HepG2 (cell line): ENCODE measurements around the gene TGFA. TPM values are rescaled to one million over a fixed set of nuclear protein-coding genes. Genes with fewer than 3 reads are reported as not detected.

Experiments
- ATAC-seq: fragments of 200-7000 bp; cut with Tn5 transposase; 3 replicates; pipeline ENCODE4 v1.9.1; 2020; ENCODE audit warnings: mild to moderate bottlenecking, moderate library complexity
- BruUV-seq: library from RNA; stranded (reverse); fragments of 400-500 nt; replicated peaks from 2 replicates; lab custom pipeline; 2021; lab: Mats Ljungman, UMichigan
- CTCF ChIA-PET: fragments of 300-600 bp; formaldehyde crosslinking; extraction: SDS; loops from one replicate; lab custom pipeline; 2021; ENCODE audit warnings: low total read pairs, inconsistent platforms, low intra/inter-chr PET ratio; lab: Yijun Ruan, JAX
- POLR2A ChIA-PET: fragments of 350-600 bp; sonication (Branson Sonifier 250); formaldehyde crosslinking; loops from one replicate; lab custom pipeline; 2020; ENCODE audit warnings: antibody characterized with exemption, inconsistent platforms; lab: Yijun Ruan, JAX
- DNase-seq: peaks from one replicate; pipeline ENCODE4 v3.0.0-alpha.2; 2015; ENCODE audit warnings: low spot score
- FAIRE-seq: peaks from 3 replicates; lab custom pipeline; 2011; peaks lifted over from hg19 to GRCh38; lab: Jason Lieb, UNC
- H2AFZ ChIP-seq: one replicate; pipeline ENCODE4 v1.6.1; 2011; ENCODE audit warnings: low read length, inconsistent platforms
- H3K27ac ChIP-seq: fragments of 300-600 bp; 3 replicates; pipeline ENCODE4 v1.8.0; 2011; ENCODE audit warnings: mixed run types, mild to moderate bottlenecking, mixed read lengths, low read length, inconsistent platforms; ENCODE audit not compliant: insufficient read depth; ENCODE audit errors: extremely low read length
- H3K27me3 ChIP-seq, 2 experiments: fragments of 200-600 bp in 1 of 2; 2 replicates in 1 of 2; 3 replicates in 1 of 2; pipeline versions ENCODE4 v1.6.0 to v1.8.0; 2011; ENCODE audit warnings: low read length in 2 of 2, mild to moderate bottlenecking in 2 of 2, moderate library complexity in 2 of 2, inconsistent platforms in 1 of 2; ENCODE audit not compliant: insufficient read depth in 2 of 2, control insufficient read depth in 1 of 2
- H3K36me3 ChIP-seq, 2 experiments: fragments of 200-600 bp in 1 of 2; replicated peaks in 1 of 2; 2 replicates in 1 of 2; 3 replicates in 1 of 2; pipeline versions ENCODE4 v1.5.1 to v1.8.0; 2011; ENCODE audit warnings: low read length in 2 of 2, inconsistent platforms in 1 of 2; ENCODE audit not compliant: insufficient read depth in 2 of 2, control insufficient read depth in 1 of 2
- H3K4me1 ChIP-seq: 2 replicates; pipeline ENCODE4 v1.5.1; 2012; ENCODE audit warnings: low read length, inconsistent platforms; ENCODE audit not compliant: insufficient read depth
- H3K4me2 ChIP-seq: 2 replicates; pipeline ENCODE4 v1.6.0; 2011; ENCODE audit warnings: low read depth, low read length, inconsistent platforms
- H3K4me3 ChIP-seq, 3 experiments: fragments of 200-600 bp in 1 of 3; sonication (generic), shearing (Covaris generic) in 1 of 3; replicated peaks in 1 of 3; 2 replicates each; pipeline ENCODE4 v1.5.1; 2011 to 2016; ENCODE audit warnings: low read length in 3 of 3, inconsistent platforms in 2 of 3, low read depth in 2 of 3, mild to moderate bottlenecking in 2 of 3, control low read depth in 1 of 3, mixed read lengths in 1 of 3; ENCODE audit not compliant: insufficient read depth in 1 of 3
- H3K79me2 ChIP-seq: one replicate; pipeline ENCODE4 v1.6.1; 2011; ENCODE audit warnings: low read length, inconsistent platforms; ENCODE audit not compliant: insufficient read depth
- H3K9ac ChIP-seq: 2 replicates; pipeline ENCODE4 v1.6.0; 2011; ENCODE audit warnings: mild to moderate bottlenecking, low read depth, low read length, inconsistent platforms; ENCODE audit not compliant: insufficient read depth
- H3K9me3 ChIP-seq: 2 replicates; pipeline ENCODE4 v1.5.1; 2012; ENCODE audit warnings: mild to moderate bottlenecking, low read length
- H4K20me1 ChIP-seq: 2 replicates; pipeline ENCODE4 v1.6.0; 2011; ENCODE audit warnings: inconsistent platforms, mild to moderate bottlenecking, low read length, moderate library complexity; ENCODE audit not compliant: insufficient read depth
- CENPT ChIP-seq: sonication (generic); formaldehyde crosslinking; IDR thresholded peaks from 2 replicates; pipeline ENCODE4 v1.8.0; 2022; ENCODE audit warnings: low read depth, mild to moderate bottlenecking, moderate library complexity, missing genetic modification reagents
- FOSL1 ChIP-seq: sonication (generic); formaldehyde crosslinking; IDR thresholded peaks from 2 replicates; pipeline ENCODE4 v1.9.0; 2021; ENCODE audit warnings: missing genetic modification reagents, borderline replicate concordance
- KDM1A ChIP-seq: IDR thresholded peaks from 2 replicates; pipeline ENCODE4 v1.6.1; 2016; ENCODE audit warnings: missing compliant biosample characterization
- NFKB2 ChIP-seq: sonication (generic); formaldehyde crosslinking; IDR thresholded peaks from 2 replicates; pipeline ENCODE4 v1.4.0; 2020; ENCODE audit warnings: missing genetic modification reagents, borderline replicate concordance
- RFX5 ChIP-seq: IDR thresholded peaks from 2 replicates; pipeline ENCODE4 v1.6.1; 2011; ENCODE audit warnings: low read depth, low read length, improper control_type of control experiment
- SATB2 ChIP-seq: sonication (generic); formaldehyde crosslinking; IDR thresholded peaks from 2 replicates; pipeline ENCODE4 v1.5.0; 2020; ENCODE audit warnings: missing genetic modification reagents
- SKI ChIP-seq: fragments of 450-650 bp; IDR thresholded peaks from one replicate; pipeline ENCODE4 v1.6.1; 2018; ENCODE audit warnings: mild to moderate bottlenecking; ENCODE audit not compliant: partially characterized antibody
- SOX5 ChIP-seq: IDR thresholded peaks from 2 replicates; pipeline ENCODE4 v1.6.1; 2016; ENCODE audit warnings: borderline replicate concordance
- SRF ChIP-seq: IDR thresholded peaks from 2 replicates; pipeline ENCODE4 v1.6.1; 2011; ENCODE audit warnings: mild to moderate bottlenecking, low read depth, low read length, moderate library complexity
- TMF1 ChIP-seq: sonication (generic); formaldehyde crosslinking; IDR thresholded peaks from 2 replicates; pipeline ENCODE4 v1.8.1; 2022; ENCODE audit warnings: low read depth, missing genetic modification reagents
- ZNF337 ChIP-seq: sonication (generic); formaldehyde crosslinking; IDR thresholded peaks from 2 replicates; pipeline ENCODE4 v1.5.1; 2020; ENCODE audit warnings: missing genetic modification reagents, low read depth, mild to moderate bottlenecking, borderline replicate concordance
- ZSCAN25 ChIP-seq: sonication (generic); formaldehyde crosslinking; IDR thresholded peaks from 2 replicates; pipeline ENCODE4 v1.8.0; 2022; ENCODE audit warnings: mild to moderate bottlenecking, missing genetic modification reagents
- WGBS: methylation state at CpG from one replicate; pipeline ENCODE4 v1.1.6; 2017; ENCODE audit warnings: low lambda C conversion rate; 5-methylcytosine and 5-hydroxymethylcytosine counted together
- in situ Hi-C: cut with HindIII; loops from 2 replicates; pipeline ENCODE4 v1.10.0; 2017; ENCODE audit warnings: low pct_unique_long_range_greater_than_20kb; ENCODE audit not compliant: extremely low pct_ligation_motif_present
- intact Hi-C: fragments of 100-400 bp; cut with micrococcal nuclease; formaldehyde crosslinking; loops from one replicate; pipeline ENCODE4 v1.10.0; 2022; ENCODE audit not compliant: unreplicated experiment
- polyA plus RNA-seq, 8 experiments: library from polyadenylated mRNA; depleted of rRNA in 3 of 8; stranded (reverse) in 7 of 8; unstranded in 1 of 8; fragments of >200 nt; fragmentation: Illumina TruSeq in 4 of 8; extraction: Trizol in 4 of 8; gene quantifications; 2 replicates each; pipeline versions ENCODE4 v1.2.1 to v1.2.3, GENCODE V29; 2011 to 2016; ENCODE audit warnings: low read depth in 4 of 8, missing spikeins in 1 of 8, mixed read lengths in 1 of 8; ENCODE audit not compliant: insufficient read depth in 1 of 8
- total RNA-seq, 5 experiments: library from RNA; depleted of rRNA; stranded (reverse); fragments of >200 nt; fragmentation: Illumina TruSeq; extraction: Trizol; gene quantifications; 2 replicates each; pipeline ENCODE4 v1.2.3, GENCODE V29; 2016; ENCODE audit warnings: low read depth in 1 of 5
- TF ChIP-seq, protein P1 (sequence below): sonication (generic); formaldehyde crosslinking; IDR thresholded peaks from 2 replicates; pipeline ENCODE4 v1.8.0; 2022; ENCODE audit warnings: mild to moderate bottlenecking, missing genetic modification reagents; ENCODE audit not compliant: insufficient replicate concordance
- TF ChIP-seq, protein P2 (sequence below): sonication (generic); formaldehyde crosslinking; IDR thresholded peaks from 2 replicates; pipeline ENCODE4 v1.8.0; 2022; ENCODE audit warnings: mild to moderate bottlenecking, missing genetic modification reagents, moderate library complexity
- TF ChIP-seq, protein P3 (sequence below), 2 experiments: sonication (generic) in 1 of 2; formaldehyde crosslinking in 1 of 2; IDR thresholded peaks; 2 replicates each; pipeline versions ENCODE4 v1.6.1 to v1.9.0; 2014 to 2022; ENCODE audit warnings: antibody characterized with exemption in 1 of 2, borderline replicate concordance in 1 of 2, inconsistent platforms in 1 of 2, low read depth in 1 of 2, missing genetic modification reagents in 1 of 2

Gene TGFA
- total and polyA plus RNA-seq, 2 of the 13 experiments (the other 11 are each of a cell fraction or from before 2014, with no cell fraction given) = 7.8 to 15.3 TPM

DNA sequence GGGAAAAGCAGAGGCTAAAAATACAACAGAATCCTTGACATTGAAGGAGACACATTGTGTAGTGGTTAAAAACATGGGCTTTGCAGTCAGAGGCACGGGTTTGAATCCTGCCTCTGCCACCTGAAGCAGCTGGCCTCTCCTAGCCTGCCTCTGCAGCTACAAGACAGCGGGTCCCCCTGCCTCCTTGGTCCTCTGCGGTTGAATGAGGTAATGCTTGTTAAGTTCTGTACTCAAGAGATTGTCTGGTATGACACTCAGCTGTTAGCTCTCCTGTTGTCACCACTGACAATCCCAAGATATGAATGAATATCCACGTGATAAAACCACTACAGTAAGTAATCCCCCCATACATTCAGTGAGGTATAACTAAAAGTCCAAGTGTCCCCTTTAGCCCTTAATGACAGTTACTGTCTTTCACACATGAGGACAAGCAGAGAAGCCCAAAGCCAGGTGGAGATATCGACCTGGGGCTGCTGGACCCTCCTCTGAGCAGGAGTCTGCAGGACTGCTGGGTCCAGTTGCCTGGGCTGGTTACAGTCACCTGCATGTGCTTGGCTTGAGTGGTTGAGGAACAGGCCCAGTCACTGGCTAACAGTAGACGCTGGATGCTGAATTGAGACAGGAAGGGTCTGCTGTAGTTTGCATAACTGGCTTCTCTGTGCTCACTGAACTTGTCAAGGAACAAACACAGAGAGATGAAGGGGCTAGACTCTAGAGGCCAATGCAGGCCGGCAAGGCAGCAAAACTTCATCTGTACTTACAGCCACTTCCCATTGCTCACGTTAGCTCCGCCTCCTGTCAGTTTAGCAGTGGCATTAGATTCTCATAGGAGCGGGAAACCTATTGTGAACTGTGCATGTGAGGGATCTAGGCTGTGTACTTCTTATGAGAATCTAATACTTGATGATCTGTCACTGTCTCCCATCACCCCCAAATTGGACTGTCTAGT is 85.5 kb downstream of the TGFA start:
- ATAC-seq = no peak
- Histone ChIP-seq H3K9me3 (no peaks in the 10 kb centered on the region), H3K27ac (no peak overlapping the region), H3K79me2 (no peaks in the 10 kb centered on the region), H3K27me3 (no peaks in the 10 kb centered on the region), H3K4me2 (no peak overlapping the region), H4K20me1 (no peaks in the 10 kb centered on the region), H3K36me3 (peaks cover 0 to under 1% of the 10 kb centered on the region in 2 experiments; a peak in 3 of 5 replicates), H3K4me1 (peaks cover 19% of the 10 kb centered on the region), H2AFZ (no peak overlapping the region), H3K9ac (no peak overlapping the region), H3K4me3 (no peak overlapping the region)
- in situ Hi-C loops = no loop called here
- 86% methylated on average over 9 of the region's 10 CpGs for WGBS
- TF ChIP-seq FOSL1 = no peak
- TF ChIP-seq KDM1A (CRISPR knock-in tag) = no peak
- TF ChIP-seq SOX5 = no peak
- TF ChIP-seq RFX5 = no peak
- no peak for TF ChIP-seq TMF1
- no peak for TF ChIP-seq CENPT (CRISPR knock-in tag)
- TF ChIP-seq, protein P1, sequence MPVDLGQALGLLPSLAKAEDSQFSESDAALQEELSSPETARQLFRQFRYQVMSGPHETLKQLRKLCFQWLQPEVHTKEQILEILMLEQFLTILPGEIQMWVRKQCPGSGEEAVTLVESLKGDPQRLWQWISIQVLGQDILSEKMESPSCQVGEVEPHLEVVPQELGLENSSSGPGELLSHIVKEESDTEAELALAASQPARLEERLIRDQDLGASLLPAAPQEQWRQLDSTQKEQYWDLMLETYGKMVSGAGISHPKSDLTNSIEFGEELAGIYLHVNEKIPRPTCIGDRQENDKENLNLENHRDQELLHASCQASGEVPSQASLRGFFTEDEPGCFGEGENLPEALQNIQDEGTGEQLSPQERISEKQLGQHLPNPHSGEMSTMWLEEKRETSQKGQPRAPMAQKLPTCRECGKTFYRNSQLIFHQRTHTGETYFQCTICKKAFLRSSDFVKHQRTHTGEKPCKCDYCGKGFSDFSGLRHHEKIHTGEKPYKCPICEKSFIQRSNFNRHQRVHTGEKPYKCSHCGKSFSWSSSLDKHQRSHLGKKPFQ (CRISPR knock-in tag) = no peak
- TF ChIP-seq SRF = no peak
- TF ChIP-seq, protein P2, sequence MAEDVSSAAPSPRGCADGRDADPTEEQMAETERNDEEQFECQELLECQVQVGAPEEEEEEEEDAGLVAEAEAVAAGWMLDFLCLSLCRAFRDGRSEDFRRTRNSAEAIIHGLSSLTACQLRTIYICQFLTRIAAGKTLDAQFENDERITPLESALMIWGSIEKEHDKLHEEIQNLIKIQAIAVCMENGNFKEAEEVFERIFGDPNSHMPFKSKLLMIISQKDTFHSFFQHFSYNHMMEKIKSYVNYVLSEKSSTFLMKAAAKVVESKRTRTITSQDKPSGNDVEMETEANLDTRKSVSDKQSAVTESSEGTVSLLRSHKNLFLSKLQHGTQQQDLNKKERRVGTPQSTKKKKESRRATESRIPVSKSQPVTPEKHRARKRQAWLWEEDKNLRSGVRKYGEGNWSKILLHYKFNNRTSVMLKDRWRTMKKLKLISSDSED = no peak
- TF ChIP-seq SKI = no peak
- TF ChIP-seq, protein P3, sequence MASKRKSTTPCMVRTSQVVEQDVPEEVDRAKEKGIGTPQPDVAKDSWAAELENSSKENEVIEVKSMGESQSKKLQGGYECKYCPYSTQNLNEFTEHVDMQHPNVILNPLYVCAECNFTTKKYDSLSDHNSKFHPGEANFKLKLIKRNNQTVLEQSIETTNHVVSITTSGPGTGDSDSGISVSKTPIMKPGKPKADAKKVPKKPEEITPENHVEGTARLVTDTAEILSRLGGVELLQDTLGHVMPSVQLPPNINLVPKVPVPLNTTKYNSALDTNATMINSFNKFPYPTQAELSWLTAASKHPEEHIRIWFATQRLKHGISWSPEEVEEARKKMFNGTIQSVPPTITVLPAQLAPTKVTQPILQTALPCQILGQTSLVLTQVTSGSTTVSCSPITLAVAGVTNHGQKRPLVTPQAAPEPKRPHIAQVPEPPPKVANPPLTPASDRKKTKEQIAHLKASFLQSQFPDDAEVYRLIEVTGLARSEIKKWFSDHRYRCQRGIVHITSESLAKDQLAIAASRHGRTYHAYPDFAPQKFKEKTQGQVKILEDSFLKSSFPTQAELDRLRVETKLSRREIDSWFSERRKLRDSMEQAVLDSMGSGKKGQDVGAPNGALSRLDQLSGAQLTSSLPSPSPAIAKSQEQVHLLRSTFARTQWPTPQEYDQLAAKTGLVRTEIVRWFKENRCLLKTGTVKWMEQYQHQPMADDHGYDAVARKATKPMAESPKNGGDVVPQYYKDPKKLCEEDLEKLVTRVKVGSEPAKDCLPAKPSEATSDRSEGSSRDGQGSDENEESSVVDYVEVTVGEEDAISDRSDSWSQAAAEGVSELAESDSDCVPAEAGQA (IDR thresholded peaks at IDR 0.05; ENCODE audit: low read depth) = no peak
- TF ChIP-seq, protein P3 (CRISPR knock-in tag; IDR thresholded peaks at IDR 0.05; ENCODE audit: borderline replicate concordance) = no peak
- TF ChIP-seq ZSCAN25 (CRISPR knock-in tag) = no peak
- TF ChIP-seq NFKB2 (CRISPR knock-in tag) = no peak
- TF ChIP-seq SATB2 (CRISPR knock-in tag) = no peak
- no peak for TF ChIP-seq ZNF337 (CRISPR knock-in tag)
- DNase-seq = no peak
- BruUV-seq = no TSS peak
- intact Hi-C loops = no loop called here
- ChIA-PET CTCF (no interaction called here), POLR2A (interaction anchor here (1.2 kb wide), 1 partner anchor 9 kb away, joined by 3 read pairs; no protein-coding TSS in a partner anchor)
- FAIRE-seq = no peak
